OCI-M2 (cell line): ENCODE measurements around the gene BIRC5.
"Not testable (repeated sequence)": the region's sequence is repeated elsewhere in the genome, so short reads cannot be mapped to it uniquely, and the experiment has no call there.

Experiments
- DNase-seq: peaks from one replicate; lab custom pipeline; 2025; ENCODE audit not compliant: unreplicated experiment; lab: John Stamatoyannopoulos, UW

BIRC5 gene

GRCh38 chr17:78224231-78225087, 10.4 kb downstream of the BIRC5 start:
- DNase-seq = no peak

- no peak for DNase-seq
Observed at GRCh38 chr17:78225088-78225865, 11.2 kb downstream of the BIRC5 start.

- DNase-seq = no peak
Observed at GRCh38 chr17:78226055-78226758, 12.2 kb downstream of the BIRC5 start.

GRCh38 chr17:78226759-78227454, 12.9 kb downstream of the BIRC5 start:
- DNase-seq = no peak

- no peak for DNase-seq
Observed at GRCh38 chr17:78227455-78227916, 13.4 kb downstream of the BIRC5 start.

GRCh38 chr17:78228176-78228575, 14.1 kb downstream of the BIRC5 start:
- no peak for DNase-seq

- DNase-seq = no peak
Observed at GRCh38 chr17:78230252-78230962, 16.4 kb downstream of the BIRC5 start.

GRCh38 chr17:78230996-78231935, 17.2 kb downstream of the BIRC5 start, which contains the start of gene TMEM235:
Gene TMEM235 (plus strand): TSS chr17:78231631. CDS start chr17:78232024, 393 bp downstream.
- DNase-seq = no peak

- no peak for DNase-seq
Observed at GRCh38 chr17:78231991-78232858, 18.2 kb downstream of the BIRC5 start.

- no peak for DNase-seq
Observed at GRCh38 chr17:78232859-78233173, 18.8 kb downstream of the BIRC5 start.

GRCh38 chr17:78233678-78234077, 19.6 kb downstream of the BIRC5 start:
- no peak for DNase-seq

- no peak for DNase-seq
Observed at GRCh38 chr17:78234261-78234865, 20.3 kb downstream of the BIRC5 start.

- not testable (repeated sequence) for DNase-seq
Observed at GRCh38 chr17:78235022-78235421, 21.0 kb downstream of the BIRC5 start.

- no peak for DNase-seq
Observed at GRCh38 chr17:78235885-78236284, 21.8 kb downstream of the BIRC5 start.

GRCh38 chr17:78236362-78237127, 22.5 kb downstream of the BIRC5 start:
- DNase-seq = no peak

GRCh38 chr17:78237401-78238012, 23.5 kb downstream of the BIRC5 start:
- DNase-seq = no peak
